Measurements from ENCODE around the gene ENOX1. TPM values are rescaled to one million over a fixed set of nuclear protein-coding genes. Genes with fewer than 3 reads are reported as not detected.

Gene ENOX1
- total and polyA plus RNA-seq, 2 donors (not counting 3 experiments of a cell fraction or from before 2014, with no cell fraction given): 0.17 to 0.97 TPM

GRCh38 chr13:43285933-43286597 is 500.7 kb downstream of the ENOX1 start:
- BruUV-seq (replicated peaks): no TSS peak

More at GRCh38 chr13:43285933-43286597, 500.7 kb downstream of the ENOX1 start:
- Histone ChIP-seq H3K27ac (ENCODE audit: insufficient read depth, low read depth, low read length) (no peak overlapping the region), H3K79me2 (ENCODE audit: control insufficient read depth, insufficient read depth, low read length) (no peaks in the 10 kb centered on the region), H3K36me3 (ENCODE audit: control insufficient read depth in 2 of 2, extremely low read depth in 1 of 2, insufficient read depth in 2 of 2, low read length in 2 of 2) (no peaks in the 10 kb centered on the region), H3K27me3 (ENCODE audit: control insufficient read depth in 2 of 2, insufficient read depth in 2 of 2, low read length in 2 of 2) (no peaks in the 10 kb centered on the region), H4K20me1 (replicated peaks; ENCODE audit: control insufficient read depth, extremely low read depth, insufficient read depth, low read length) (no peaks in the 10 kb centered on the region), H3K4me2 (ENCODE audit: insufficient read depth, low read length) (no peak overlapping the region), H3K4me1 (ENCODE audit: control insufficient read depth, extremely low read depth, insufficient read depth, low read length) (peaks cover 10% of the 10 kb centered on the region), H3K9me3 (replicated peaks; ENCODE audit: control insufficient read depth, insufficient read depth, low read length) (no peaks in the 10 kb centered on the region), H2AFZ (ENCODE audit: low read depth, low read length) (no peak overlapping the region), H3K9me1 (replicated peaks; ENCODE audit: control insufficient read depth, extremely low read depth, insufficient read depth, low read length) (no peaks in the 10 kb centered on the region), H3K9ac (replicated peaks; ENCODE audit: extremely low read depth, insufficient read depth, low read length) (no peak overlapping the region), H3K4me3 (replicated peaks in 1 of 3; ENCODE audit: insufficient read depth in 1 of 3, low read depth in 1 of 3, low read length in 3 of 3) (no peak overlapping the region)
- ChIA-PET CTCF (no interaction called here), POLR2A (no interaction called here)
- no peak for TF ChIP-seq MAX (IDR thresholded peaks at IDR 0.05; ENCODE audit: insufficient read depth, insufficient read length)
- no peak for TF ChIP-seq POLR2A (IDR thresholded peaks at IDR 0.05; ENCODE audit: low read depth, low read length)
- TF ChIP-seq MYC (IDR thresholded peaks at IDR 0.05; ENCODE audit: low read depth, low read length): no peak
- TF ChIP-seq, protein P1, sequence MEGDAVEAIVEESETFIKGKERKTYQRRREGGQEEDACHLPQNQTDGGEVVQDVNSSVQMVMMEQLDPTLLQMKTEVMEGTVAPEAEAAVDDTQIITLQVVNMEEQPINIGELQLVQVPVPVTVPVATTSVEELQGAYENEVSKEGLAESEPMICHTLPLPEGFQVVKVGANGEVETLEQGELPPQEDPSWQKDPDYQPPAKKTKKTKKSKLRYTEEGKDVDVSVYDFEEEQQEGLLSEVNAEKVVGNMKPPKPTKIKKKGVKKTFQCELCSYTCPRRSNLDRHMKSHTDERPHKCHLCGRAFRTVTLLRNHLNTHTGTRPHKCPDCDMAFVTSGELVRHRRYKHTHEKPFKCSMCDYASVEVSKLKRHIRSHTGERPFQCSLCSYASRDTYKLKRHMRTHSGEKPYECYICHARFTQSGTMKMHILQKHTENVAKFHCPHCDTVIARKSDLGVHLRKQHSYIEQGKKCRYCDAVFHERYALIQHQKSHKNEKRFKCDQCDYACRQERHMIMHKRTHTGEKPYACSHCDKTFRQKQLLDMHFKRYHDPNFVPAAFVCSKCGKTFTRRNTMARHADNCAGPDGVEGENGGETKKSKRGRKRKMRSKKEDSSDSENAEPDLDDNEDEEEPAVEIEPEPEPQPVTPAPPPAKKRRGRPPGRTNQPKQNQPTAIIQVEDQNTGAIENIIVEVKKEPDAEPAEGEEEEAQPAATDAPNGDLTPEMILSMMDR (IDR thresholded peaks at IDR 0.05; ENCODE audit: extremely low read depth in 1 of 2, insufficient read depth in 1 of 2, low read depth in 1 of 2, low read length in 2 of 2): no peak
- no peak for TF ChIP-seq POLR2AphosphoS5 (IDR thresholded peaks at IDR 0.05; ENCODE audit: insufficient read depth, low read depth, low read length)
- TF ChIP-seq GATA2 (IDR thresholded peaks at IDR 0.05; ENCODE audit: insufficient read depth, insufficient read length, low read depth, low read length): no peak
- no peak for TF ChIP-seq EZH2 (IDR thresholded peaks at IDR 0.05; ENCODE audit: borderline replicate concordance, low read depth, low read length, severe bottlenecking)
- TF ChIP-seq FOS (IDR thresholded peaks at IDR 0.05; ENCODE audit: borderline replicate concordance, insufficient read depth, low read length): no peak
- no peak for TF ChIP-seq JUN (IDR thresholded peaks at IDR 0.05; ENCODE audit: borderline replicate concordance, insufficient read depth, insufficient read length, low read depth)
- no peak for FAIRE-seq
- dilution Hi-C loops (cut with MboI; ENCODE audit: extremely low pct_ligation_motif_present, low sequenced_read_pairs) (no loop called here), intact Hi-C loops (cut with micrococcal nuclease) (no loop called here)
- no peak for DNase-seq (ENCODE audit: low read depth, low spot score)
